Osteoblast (primary cell): ENCODE data around the gene MYO5B. TPM values are rescaled to one million over a fixed set of nuclear protein-coding genes. Genes with fewer than 3 reads are reported as not detected.

Source experiments
- DNase-seq: peaks from one replicate; pipeline ENCODE4 v3.0.0; 2011; ENCODE audit warnings: low spot score, mixed read lengths; ENCODE audit not compliant: insufficient read length; ENCODE audit errors: missing footprints
- H2AFZ ChIP-seq: 2 replicates; pipeline ENCODE4 v1.6.0; 2011; ENCODE audit warnings: mild to moderate bottlenecking, low read length
- H3K27ac ChIP-seq: 2 replicates; pipeline ENCODE4 v1.5.1; 2011; ENCODE audit warnings: mild to moderate bottlenecking, low read depth, low read length, moderate library complexity
- H3K27me3 ChIP-seq: 2 replicates; pipeline ENCODE4 v1.6.0; 2012; ENCODE audit warnings: mild to moderate bottlenecking, control low read depth, inconsistent platforms, low read length, moderate library complexity; ENCODE audit not compliant: insufficient read depth
- H3K36me3 ChIP-seq: 2 replicates; pipeline ENCODE4 v1.5.1; 2011; ENCODE audit warnings: mild to moderate bottlenecking, low read length, control low read depth, moderate library complexity; ENCODE audit not compliant: insufficient read depth
- H3K4me1 ChIP-seq: 2 replicates; pipeline ENCODE4 v1.5.1; 2011; ENCODE audit warnings: mild to moderate bottlenecking, low read length, control low read depth, moderate library complexity; ENCODE audit not compliant: insufficient read depth
- H3K4me2 ChIP-seq: 2 replicates; pipeline ENCODE4 v1.6.0; 2011; ENCODE audit warnings: mild to moderate bottlenecking, low read length; ENCODE audit not compliant: insufficient read depth
- H3K4me3 ChIP-seq: fragments of 200-600 bp; sonication (generic); 3 replicates; pipeline ENCODE4 v1.5.1; 2012; ENCODE audit warnings: mild to moderate bottlenecking, low read length, inconsistent platforms; ENCODE audit not compliant: insufficient read depth
- H3K79me2 ChIP-seq: 2 replicates; pipeline ENCODE4 v1.6.0; 2012; ENCODE audit warnings: mild to moderate bottlenecking, low read length, control low read depth, inconsistent platforms; ENCODE audit not compliant: insufficient read depth
- H3K9me3 ChIP-seq: 2 replicates; pipeline ENCODE4 v1.5.1; 2011; ENCODE audit warnings: low read depth, low read length, control low read depth
- H4K20me1 ChIP-seq: 2 replicates; pipeline ENCODE4 v1.6.0; 2012; ENCODE audit warnings: mild to moderate bottlenecking, low read length, control low read depth; ENCODE audit not compliant: insufficient read depth
- CTCF ChIP-seq: IDR thresholded peaks from 2 replicates; pipeline ENCODE4 v1.5.1; 2011; ENCODE audit warnings: mild to moderate bottlenecking, low read depth, low read length, moderate library complexity; ENCODE audit errors: extremely low read depth
- total RNA-seq: library from RNA; depleted of rRNA; stranded (reverse); fragments of >200 nt; gene quantifications from 2 replicates; pipeline ENCODE4 v1.2.3, GENCODE V29; 2012

MYO5B gene
- total RNA-seq, 1 donor: 0.36 TPM

DNA sequence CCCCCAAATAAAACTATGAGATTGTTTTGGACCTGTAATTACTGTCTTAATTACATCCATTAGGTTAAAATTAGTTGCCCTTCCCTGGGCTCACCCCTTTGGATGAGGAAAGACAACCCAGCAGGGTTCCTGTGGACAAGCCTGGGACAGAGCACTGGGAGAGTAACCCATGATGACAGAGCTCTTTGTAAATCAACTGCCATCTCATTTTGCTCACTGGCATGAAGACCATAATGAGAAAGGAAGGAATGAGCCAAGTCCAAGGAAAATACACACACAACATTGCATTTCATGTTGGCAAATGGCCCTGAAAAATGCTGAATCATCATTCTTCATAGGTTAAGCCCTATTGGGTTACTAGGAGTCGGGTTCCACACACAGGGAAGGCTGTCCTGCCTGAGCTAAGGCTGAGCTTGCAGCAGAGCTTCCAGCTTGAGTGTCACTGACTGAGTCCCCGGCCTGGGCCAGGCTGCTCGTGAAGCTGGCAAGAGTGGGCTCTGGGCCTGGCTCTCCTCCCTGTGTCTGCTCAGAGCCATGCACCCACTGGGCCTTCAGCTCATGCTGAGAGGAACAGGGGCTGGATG lies 287.5 kb downstream of the MYO5B start:
- Histone ChIP-seq H3K4me2 (no peak overlapping the region), H2AFZ (no peak overlapping the region)

GRCh38 chr18:49905771-49906170 lies 289.2 kb downstream of the MYO5B start:
- H4K20me1 ChIP-seq: no peaks in the 10 kb centered on the region
- no peaks in the 10 kb centered on the region for H3K79me2 ChIP-seq
- H2AFZ ChIP-seq: no peak overlapping the region
- no peak for DNase-seq
- TF ChIP-seq CTCF: no peak
- H3K27ac ChIP-seq: no peak overlapping the region
- no peaks in the 10 kb centered on the region for H3K9me3 ChIP-seq
- H3K4me2 ChIP-seq: no peak overlapping the region
- H3K4me3 ChIP-seq: no peak overlapping the region
- no peaks in the 10 kb centered on the region for H3K4me1 ChIP-seq
- H3K36me3 ChIP-seq: no peaks in the 10 kb centered on the region
- H3K27me3 ChIP-seq: peaks cover 3% of the 10 kb centered on the region

More for the DNA sequence above, 287.5 kb downstream of the MYO5B start:
- no peaks in the 10 kb centered on the region for H4K20me1 ChIP-seq
- no peak for TF ChIP-seq CTCF
- no peaks in the 10 kb centered on the region for H3K4me1 ChIP-seq
- no peak overlapping the region for H3K4me3 ChIP-seq
- no peak for DNase-seq
- H3K27me3 ChIP-seq: peaks cover 3% of the 10 kb centered on the region
- H3K9me3 ChIP-seq: no peaks in the 10 kb centered on the region
- H3K79me2 ChIP-seq: no peaks in the 10 kb centered on the region
- no peaks in the 10 kb centered on the region for H3K36me3 ChIP-seq
- H3K27ac ChIP-seq: no peak overlapping the region

DNA sequence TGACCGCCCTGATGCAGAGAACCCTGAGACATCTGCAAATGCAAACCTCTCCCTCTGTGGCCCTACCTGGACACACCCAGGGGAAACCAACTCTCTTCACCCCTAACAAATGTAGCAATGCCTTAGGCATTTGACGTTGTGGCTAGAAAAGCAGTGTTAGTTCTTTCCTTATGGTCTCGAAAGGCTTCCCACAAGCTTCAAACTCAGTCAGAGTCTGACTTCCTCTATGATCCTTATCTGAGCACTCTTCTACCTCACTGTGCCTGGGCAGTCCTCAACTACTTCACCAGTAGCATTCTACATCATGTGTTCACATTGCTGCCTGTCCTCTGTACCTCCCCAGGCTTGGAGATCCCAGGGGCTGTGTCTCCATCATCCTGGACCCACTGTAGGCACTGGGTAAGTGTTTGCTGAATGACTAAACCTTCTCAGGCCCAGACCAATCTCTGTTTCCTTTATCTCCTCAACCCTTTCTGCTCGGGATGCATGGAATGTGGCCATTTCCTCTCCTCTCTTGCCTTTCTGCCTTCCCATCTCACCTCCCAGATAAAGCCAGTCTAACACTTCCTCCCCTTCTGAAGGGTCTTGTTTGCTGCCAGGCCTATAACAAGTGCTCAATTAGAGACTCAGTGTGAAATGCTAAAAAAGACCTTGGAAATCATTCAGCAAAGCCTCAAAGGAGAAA lies 289.9 kb downstream of the MYO5B start:
- Histone ChIP-seq H2AFZ (no peak overlapping the region), H3K36me3 (no peaks in the 10 kb centered on the region), H3K4me2 (no peak overlapping the region), H3K4me1 (no peaks in the 10 kb centered on the region), H3K79me2 (no peaks in the 10 kb centered on the region), H4K20me1 (no peaks in the 10 kb centered on the region), H3K27me3 (peaks cover 2% of the 10 kb centered on the region), H3K27ac (no peak overlapping the region), H3K9me3 (no peaks in the 10 kb centered on the region), H3K4me3 (no peak overlapping the region)
- no peak for DNase-seq
- no peak for TF ChIP-seq CTCF

GRCh38 chr18:49901862-49902340 lies 293.0 kb downstream of the MYO5B start:
- Histone ChIP-seq H3K27me3 (no peaks in the 10 kb centered on the region), H4K20me1 (no peaks in the 10 kb centered on the region), H3K36me3 (no peaks in the 10 kb centered on the region), H3K79me2 (no peaks in the 10 kb centered on the region), H3K27ac (no peak overlapping the region), H3K9me3 (no peaks in the 10 kb centered on the region), H2AFZ (no peak overlapping the region), H3K4me1 (no peaks in the 10 kb centered on the region), H3K4me2 (no peak overlapping the region), H3K4me3 (no peak overlapping the region)
- DNase-seq: no peak
- TF ChIP-seq CTCF: no peak
